ENCODE data around the gene SPATS2. TPM values are rescaled to one million over a fixed set of nuclear protein-coding genes. Genes with fewer than 3 reads are reported as not detected.

SPATS2 gene
- total RNA-seq, 1 experiment from 2014 or later: 41.7 TPM

DNA sequence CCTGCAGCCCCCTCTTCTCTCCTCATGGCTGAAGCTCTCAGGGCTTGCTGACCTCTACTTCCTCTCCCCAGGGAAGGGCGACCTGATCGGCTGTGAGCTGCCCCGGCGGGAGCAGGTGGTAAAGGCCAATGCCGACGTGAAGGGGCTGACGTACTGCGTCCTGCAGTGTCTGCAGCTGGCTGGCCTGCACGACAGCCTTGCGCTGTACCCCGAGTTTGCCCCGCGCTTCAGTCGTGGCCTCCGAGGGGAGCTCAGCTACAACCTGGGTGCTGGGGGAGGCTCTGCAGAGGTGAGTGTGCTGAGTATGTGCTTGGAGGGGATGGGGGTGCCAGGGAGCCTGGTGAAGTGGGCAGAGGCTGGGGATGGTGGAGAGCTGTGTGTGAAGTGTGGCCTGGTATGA is 187.0 kb downstream of the SPATS2 start:
- H3K4me3 ChIP-seq: no peak overlapping the region
- no peak for DNase-seq (ENCODE audit: low read depth in 1 of 2, low spot score in 2 of 2)
- peaks cover 23% of the 10 kb centered on the region for H3K36me3 ChIP-seq

DNA sequence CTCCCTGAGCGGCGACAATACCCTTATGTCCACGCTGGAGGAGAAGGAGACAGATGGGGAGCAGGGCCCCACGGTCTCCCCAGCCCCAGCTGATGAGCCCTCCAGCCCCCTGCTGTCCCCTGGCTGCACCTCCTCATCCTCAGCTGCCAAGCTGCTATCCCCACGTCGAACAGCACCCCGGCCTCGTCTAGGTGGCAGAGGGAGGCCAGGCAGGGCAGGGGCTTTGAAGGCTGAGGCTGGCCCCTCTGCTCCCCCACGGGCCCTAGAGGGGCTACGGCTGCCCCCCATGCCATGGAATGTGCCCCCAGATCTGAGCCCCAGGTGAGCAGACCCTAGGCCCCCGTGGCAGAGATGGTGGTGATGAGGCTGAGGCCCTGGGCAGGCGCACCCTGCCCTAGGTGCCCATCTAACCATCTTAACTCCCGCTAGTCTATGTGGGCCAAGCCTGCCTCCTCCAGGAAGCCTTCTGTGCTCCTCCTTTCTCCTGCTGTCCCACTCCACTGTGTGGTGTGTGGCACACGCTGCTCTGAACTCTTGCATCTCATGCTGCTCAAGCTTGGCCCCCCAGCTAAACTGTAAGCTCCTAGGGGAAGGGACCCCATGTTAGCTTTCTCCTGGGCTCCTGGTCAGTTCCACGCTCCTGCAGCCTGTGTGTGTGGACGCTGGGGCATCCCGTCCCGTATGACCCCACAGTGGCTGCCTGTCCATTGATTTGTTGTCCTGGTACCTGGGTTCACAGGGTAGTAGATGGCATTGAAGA is 188.5 kb downstream of the SPATS2 start:
- H3K4me3 ChIP-seq: no peak overlapping the region
- H3K4me1 ChIP-seq (replicated peaks): no peaks in the 10 kb centered on the region
- DNase-seq (ENCODE audit: low read depth in 1 of 2, low spot score in 2 of 2): no peak
- peaks cover 39% of the 10 kb centered on the region for H3K36me3 ChIP-seq
- 0 out of 2 replicates have a peak, but pooled peaks cover 6% of the 10 kb centered on the region for H3K27me3 ChIP-seq (replicated peaks)
- H3K27ac ChIP-seq: no peak overlapping the region
- H3K9me3 ChIP-seq (replicated peaks): no peaks in the 10 kb centered on the region

More for the DNA sequence above, 187.0 kb downstream of the SPATS2 start:
- Histone ChIP-seq H3K4me1 (replicated peaks) (no peaks in the 10 kb centered on the region), H3K9me3 (replicated peaks) (no peaks in the 10 kb centered on the region), H3K27ac (no peak overlapping the region), H3K27me3 (replicated peaks) (peaks cover 13% of the 10 kb centered on the region)

DNA sequence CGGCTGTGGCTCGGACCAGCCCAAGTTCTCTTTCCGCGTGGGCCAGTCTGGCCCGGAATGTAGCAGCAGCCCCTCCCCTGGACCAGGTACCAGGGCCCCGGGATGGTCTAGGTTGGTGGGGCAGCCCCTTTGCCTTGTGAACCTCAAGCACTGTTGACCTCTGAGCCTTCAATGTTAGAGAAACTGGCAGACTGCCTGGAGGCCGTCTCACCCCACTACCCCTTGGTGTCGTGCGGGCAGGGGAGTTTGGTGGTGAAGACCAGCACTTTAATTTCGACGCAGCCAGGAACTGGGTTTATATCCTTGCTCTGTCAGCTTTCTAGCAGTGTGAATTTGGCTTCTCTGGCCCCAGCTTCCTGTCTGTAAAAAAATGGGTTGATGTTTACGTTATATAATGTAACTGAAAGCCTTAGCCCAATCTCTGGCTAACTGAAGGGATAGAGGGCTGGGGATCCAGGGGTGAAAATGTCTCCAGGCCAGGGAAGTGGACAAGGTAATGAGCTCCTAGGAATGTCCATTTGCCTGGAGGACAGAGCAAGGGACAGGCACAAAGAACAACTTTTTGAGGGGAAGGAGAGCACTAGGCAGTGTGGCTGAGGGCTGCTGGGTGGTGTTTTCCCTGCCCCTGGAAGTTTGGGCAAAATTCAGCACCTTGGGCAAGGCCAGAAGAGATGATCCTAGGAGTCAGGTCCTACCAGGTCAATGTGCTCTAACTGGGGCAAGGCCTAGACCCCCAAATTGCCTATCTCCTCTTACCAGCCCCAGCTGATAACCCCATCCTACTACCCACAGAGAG is 189.3 kb downstream of the SPATS2 start:
- no peak for DNase-seq (ENCODE audit: low read depth in 1 of 2, low spot score in 2 of 2)
- no peak overlapping the region for H3K4me3 ChIP-seq
- 0 out of 2 replicates have a peak, but pooled peaks cover 4% of the 10 kb centered on the region for H3K27me3 ChIP-seq (replicated peaks)
- H3K27ac ChIP-seq: no peak overlapping the region
- H3K36me3 ChIP-seq: peaks cover 46% of the 10 kb centered on the region
- H3K9me3 ChIP-seq (replicated peaks): no peaks in the 10 kb centered on the region
- H3K4me1 ChIP-seq (replicated peaks): no peaks in the 10 kb centered on the region

DNA sequence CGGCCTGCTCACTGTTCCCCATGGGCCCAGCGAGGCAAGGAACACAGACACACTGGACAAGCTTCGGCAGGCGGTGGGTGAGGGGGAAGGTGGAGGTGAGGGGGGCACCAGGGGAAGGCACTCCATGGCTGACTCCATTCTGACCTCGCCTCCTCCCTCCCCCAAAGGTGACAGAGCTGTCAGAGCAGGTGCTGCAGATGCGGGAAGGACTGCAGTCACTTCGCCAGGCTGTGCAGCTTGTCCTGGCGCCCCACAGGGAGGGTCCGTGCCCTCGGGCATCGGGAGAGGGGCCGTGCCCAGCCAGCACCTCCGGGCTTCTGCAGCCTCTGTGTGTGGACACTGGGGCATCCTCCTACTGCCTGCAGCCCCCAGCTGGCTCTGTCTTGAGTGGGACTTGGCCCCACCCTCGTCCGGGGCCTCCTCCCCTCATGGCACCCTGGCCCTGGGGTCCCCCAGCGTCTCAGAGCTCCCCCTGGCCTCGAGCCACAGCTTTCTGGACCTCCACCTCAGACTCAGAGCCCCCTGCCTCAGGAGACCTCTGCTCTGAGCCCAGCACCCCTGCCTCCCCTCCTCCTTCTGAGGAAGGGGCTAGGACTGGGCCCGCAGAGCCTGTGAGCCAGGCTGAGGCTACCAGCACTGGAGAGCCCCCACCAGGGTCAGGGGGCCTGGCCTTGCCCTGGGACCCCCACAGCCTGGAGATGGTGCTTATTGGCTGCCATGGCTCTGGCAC is 190.1 kb downstream of the SPATS2 start:
- Histone ChIP-seq H3K4me1 (replicated peaks) (no peaks in the 10 kb centered on the region), H3K27me3 (replicated peaks) (no peaks in the 10 kb centered on the region), H3K9me3 (replicated peaks) (no peaks in the 10 kb centered on the region), H3K4me3 (no peak overlapping the region), H3K36me3 (peaks cover 54% of the 10 kb centered on the region), H3K27ac (no peak overlapping the region)
- no peak for DNase-seq (ENCODE audit: low read depth in 1 of 2, low spot score in 2 of 2)

DNA sequence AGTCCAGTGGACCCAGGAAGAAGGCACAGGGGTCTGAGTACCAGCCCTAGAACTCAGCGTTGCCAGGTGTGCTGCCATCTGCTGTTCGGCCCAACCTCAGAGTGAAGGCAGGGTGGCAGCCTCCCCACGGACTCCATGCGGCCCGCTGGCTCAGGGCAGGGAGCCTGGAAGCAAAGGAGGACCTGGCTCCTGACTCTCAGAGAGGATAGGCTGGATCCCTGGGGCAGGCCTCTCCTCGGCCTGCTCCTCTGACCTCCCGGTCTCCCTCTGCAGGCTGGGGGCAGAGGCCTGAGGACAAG is 190.6 kb downstream of the SPATS2 start:
- Histone ChIP-seq H3K36me3 (peaks cover 59% of the 10 kb centered on the region), H3K27me3 (replicated peaks) (no peaks in the 10 kb centered on the region), H3K27ac (no peak overlapping the region), H3K9me3 (replicated peaks) (no peaks in the 10 kb centered on the region), H3K4me1 (replicated peaks) (no peaks in the 10 kb centered on the region), H3K4me3 (no peak overlapping the region)
- peak in 1 of 2 experiments; percentile 42 for DNase-seq (ENCODE audit: low read depth in 1 of 2, low spot score in 2 of 2)

DNA sequence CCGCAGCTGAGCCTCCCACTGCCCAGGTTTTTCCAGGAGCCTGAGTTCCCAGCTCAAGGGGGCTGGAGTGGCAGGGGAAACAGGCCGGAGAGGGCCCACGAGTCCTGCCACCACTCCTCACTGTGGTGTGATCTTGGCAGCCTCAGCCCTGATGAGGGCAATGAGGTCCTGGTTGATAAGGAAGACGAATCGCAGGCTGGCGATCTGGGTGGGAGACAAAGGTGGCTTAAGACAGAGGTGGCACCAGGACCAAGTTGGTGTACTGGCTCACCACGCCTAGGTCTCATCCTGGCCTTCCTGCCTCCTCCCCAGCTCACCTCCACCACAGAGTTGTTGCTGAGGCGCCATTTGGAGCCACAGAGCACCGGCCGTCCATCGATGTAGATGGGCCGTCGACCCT is 191.3 kb downstream of the SPATS2 start:
- no peak for DNase-seq (ENCODE audit: low read depth in 1 of 2, low spot score in 2 of 2)
- Histone ChIP-seq H3K36me3 (peaks cover 66% of the 10 kb centered on the region), H3K4me3 (no peak overlapping the region), H3K9me3 (replicated peaks) (no peaks in the 10 kb centered on the region), H3K27me3 (replicated peaks) (no peaks in the 10 kb centered on the region), H3K27ac (no peak overlapping the region), H3K4me1 (replicated peaks) (no peaks in the 10 kb centered on the region)

DNA sequence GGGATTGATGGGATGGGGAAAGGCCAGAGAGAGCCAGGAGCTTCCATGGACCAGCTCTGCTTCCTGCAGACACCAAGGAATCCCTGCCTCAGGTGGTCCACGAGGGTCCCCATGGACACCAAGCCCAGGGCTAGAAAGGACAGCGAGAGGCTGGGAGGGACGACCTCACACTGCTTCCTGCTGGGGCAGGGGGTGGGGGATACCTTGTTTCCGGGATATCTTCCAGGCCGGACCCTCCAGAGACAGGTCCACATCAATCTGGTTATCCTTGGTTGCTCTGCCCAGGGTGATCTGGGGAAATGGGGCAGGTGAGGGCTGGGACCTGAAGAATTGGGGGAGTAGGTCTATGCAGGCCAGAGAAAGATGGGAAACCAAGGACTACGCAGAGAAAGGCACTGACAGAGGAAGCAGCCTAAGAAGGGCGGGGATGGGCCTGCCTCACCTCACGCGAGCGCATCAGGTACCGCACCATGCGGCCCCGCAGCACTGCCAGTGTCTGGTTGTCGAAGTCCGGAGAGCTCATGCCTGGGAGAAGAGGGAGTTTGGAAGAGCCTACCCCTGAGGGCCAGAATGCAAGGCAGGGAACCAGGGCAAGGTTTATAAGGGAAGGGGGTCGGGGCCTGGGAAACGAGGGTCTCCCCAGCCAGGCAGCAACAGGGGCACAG is 191.9 kb downstream of the SPATS2 start:
- Histone ChIP-seq H3K36me3 (peaks cover 72% of the 10 kb centered on the region), H3K27ac (no peak overlapping the region), H3K9me3 (replicated peaks) (no peaks in the 10 kb centered on the region), H3K4me3 (no peak overlapping the region), H3K4me1 (replicated peaks) (no peaks in the 10 kb centered on the region), H3K27me3 (replicated peaks) (no peaks in the 10 kb centered on the region)
- DNase-seq (ENCODE audit: low read depth in 1 of 2, low spot score in 2 of 2): no peak

DNA sequence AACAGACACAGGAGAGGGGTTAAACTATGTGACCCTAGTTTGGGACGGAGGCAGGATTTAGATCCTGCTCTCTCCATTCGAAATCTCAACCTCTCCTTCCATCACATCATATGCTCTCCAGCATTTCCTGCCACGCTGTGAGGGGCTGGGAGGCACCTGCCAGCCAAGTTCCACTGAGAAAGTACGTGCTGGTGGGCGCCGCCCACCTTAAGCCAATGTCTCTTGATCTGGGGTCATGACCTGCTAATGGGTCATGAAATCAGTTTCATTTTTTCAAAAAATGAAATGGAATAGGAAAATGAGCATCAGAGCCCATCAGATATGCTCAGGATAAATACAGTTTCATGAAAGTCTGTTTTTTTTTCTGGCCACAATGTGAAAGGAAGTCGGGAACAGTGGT is 193.4 kb downstream of the SPATS2 start:
- no peaks in the 10 kb centered on the region for H3K4me1 ChIP-seq (replicated peaks)
- H3K27ac ChIP-seq: no peak overlapping the region
- no peaks in the 10 kb centered on the region for H3K27me3 ChIP-seq (replicated peaks)
- H3K36me3 ChIP-seq: peaks cover 87% of the 10 kb centered on the region
- no peaks in the 10 kb centered on the region for H3K9me3 ChIP-seq (replicated peaks)
- H3K4me3 ChIP-seq: no peak overlapping the region
- DNase-seq (ENCODE audit: low read depth in 1 of 2, low spot score in 2 of 2): no peak

DNA sequence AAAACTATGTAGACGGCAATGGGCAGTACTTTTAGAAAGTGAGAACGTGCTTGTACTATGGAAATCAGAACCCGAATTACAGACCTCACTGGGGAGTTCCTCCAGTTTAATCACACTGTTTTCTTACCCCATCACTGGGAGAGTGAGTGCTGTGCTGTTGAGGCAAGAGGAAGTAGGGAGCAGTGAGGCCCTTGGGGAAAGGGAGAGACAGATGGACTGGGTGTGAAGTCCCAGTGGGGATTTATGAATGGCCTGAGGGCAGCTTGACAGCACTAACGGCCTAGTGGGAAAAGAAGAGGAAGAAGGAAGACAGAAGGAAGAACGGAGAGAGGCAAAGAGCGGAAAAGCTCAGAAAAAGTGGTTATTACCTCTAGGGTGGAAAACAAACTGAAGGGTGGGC is 195.0 kb downstream of the SPATS2 start:
- no peaks in the 10 kb centered on the region for H3K9me3 ChIP-seq (replicated peaks)
- H3K4me3 ChIP-seq: no peak overlapping the region
- DNase-seq (ENCODE audit: low read depth in 1 of 2, low spot score in 2 of 2): no peak
- H3K4me1 ChIP-seq (replicated peaks): peaks cover 6% of the 10 kb centered on the region
- peaks cover 93% of the 10 kb centered on the region for H3K36me3 ChIP-seq
- H3K27ac ChIP-seq: no peak overlapping the region
- no peaks in the 10 kb centered on the region for H3K27me3 ChIP-seq (replicated peaks)

DNA sequence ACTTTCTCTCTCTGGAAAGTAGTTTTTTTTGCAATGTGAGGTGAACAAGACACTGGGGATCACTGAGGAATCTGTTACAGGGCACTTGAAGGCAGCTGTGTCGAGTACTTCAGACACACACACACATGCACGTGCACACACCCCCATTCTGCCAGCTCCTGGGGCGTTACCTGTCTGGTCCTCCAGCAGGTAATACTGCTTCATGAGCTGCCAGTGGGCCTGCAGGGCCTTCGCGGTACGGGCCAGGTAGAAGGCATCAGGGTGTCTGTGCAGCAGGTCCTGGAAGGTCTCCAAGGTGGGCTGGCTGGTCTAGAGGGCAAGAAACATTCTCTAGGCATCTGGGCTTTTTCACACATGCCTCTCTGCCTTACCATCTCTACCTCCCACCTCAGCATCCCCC is 195.6 kb downstream of the SPATS2 start:
- Histone ChIP-seq H3K4me3 (no peak overlapping the region), H3K36me3 (peaks cover 92% of the 10 kb centered on the region), H3K4me1 (replicated peaks) (peaks cover 6% of the 10 kb centered on the region), H3K27ac (no peak overlapping the region), H3K27me3 (replicated peaks) (no peaks in the 10 kb centered on the region), H3K9me3 (replicated peaks) (no peaks in the 10 kb centered on the region)
- DNase-seq (ENCODE audit: low read depth in 1 of 2, low spot score in 2 of 2): no peak

DNA sequence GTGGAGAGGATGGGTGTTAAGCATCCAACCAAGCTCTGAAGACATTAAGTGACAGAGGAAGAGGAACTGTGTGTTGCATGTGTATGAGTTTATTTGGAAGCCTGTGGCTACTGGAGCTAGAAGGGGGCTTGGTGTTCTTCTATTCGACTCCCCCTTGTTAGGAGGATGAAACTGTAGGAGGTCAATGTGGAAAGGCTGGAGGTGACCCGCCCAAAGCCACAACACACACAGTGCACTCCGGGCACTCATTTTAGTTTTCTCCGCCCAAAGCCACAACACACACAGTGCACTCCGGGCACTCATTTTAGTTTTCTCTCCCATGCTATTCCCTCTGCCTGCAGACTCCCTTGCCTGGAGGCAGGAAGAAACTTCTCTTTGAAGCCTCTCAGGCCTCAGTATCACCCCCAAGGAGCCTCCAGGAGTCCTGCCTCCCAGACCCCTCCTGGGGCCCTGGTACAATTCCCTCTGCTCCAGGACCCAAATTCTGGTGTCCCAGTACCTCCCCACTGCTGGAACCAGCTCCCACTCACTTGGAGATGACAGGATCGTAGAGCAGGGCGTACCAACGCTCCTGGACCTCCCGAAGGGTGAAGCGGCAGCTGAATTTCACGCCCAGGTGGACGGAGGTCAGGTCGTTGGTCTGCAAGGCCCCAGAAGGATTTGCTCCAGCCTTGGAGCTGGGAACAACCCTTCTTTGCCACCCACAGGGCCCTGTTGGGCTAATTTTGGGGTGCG is 196.9 kb downstream of the SPATS2 start:
- H3K36me3 ChIP-seq: peaks cover 83% of the 10 kb centered on the region
- H3K4me1 ChIP-seq (replicated peaks): peaks cover 6% of the 10 kb centered on the region
- DNase-seq (ENCODE audit: low read depth in 1 of 2, low spot score in 2 of 2): no peak
- no peak overlapping the region for H3K4me3 ChIP-seq
- H3K27ac ChIP-seq: no peak overlapping the region
- H3K27me3 ChIP-seq (replicated peaks): no peaks in the 10 kb centered on the region
- no peaks in the 10 kb centered on the region for H3K9me3 ChIP-seq (replicated peaks)

DNA sequence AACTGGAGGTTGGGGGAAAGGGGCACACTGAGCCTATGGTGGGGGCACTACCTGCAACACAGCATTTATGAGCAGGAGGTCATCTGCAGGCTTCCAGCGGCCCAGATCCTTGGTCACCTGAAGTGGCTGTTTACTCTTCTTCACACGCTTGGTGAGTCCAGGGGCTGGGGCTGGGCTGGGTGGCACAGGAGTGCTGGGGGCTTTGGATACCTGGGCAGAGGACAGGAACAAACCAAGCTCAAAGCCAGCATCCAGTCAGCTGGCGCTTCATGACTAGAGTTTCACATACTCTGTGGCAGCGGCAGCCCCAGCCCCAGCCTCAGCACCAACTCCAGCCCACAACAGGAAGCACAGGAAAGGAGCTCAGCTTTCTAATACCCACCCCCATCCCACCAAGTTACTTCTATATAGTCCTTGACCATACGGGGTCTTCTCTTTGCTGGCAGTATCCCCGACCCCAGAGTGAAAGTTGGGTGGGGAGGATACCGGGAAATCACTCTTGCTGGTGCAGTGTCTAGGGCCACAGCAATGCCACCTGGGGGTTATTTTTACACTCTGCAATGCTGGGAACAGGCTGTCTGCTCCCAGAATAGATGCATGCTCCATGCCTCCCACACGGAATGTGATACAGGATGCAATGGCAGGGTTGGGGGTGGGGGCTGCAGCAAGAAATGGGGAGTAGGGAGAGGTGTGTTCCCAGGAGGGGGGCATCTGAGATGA is 197.6 kb downstream of the SPATS2 start:
- no peaks in the 10 kb centered on the region for H3K9me3 ChIP-seq (replicated peaks)
- DNase-seq (ENCODE audit: low read depth in 1 of 2, low spot score in 2 of 2): no peak
- no peak overlapping the region for H3K27ac ChIP-seq
- no peaks in the 10 kb centered on the region for H3K27me3 ChIP-seq (replicated peaks)
- H3K36me3 ChIP-seq: peaks cover 76% of the 10 kb centered on the region
- H3K4me1 ChIP-seq (replicated peaks): peaks cover 6% of the 10 kb centered on the region
- no peak overlapping the region for H3K4me3 ChIP-seq

Measured in SJSA1 (cell line).